OCI-LY3 (cell line): ENCODE results near the gene BRK1.
"Not testable (repeated sequence)": the region's sequence is repeated elsewhere in the genome, so short reads cannot be mapped to it uniquely, and the experiment has no call there.

ENCODE experiments used
- H2AFZ ChIP-seq: fragments of 200-600, 300-600 bp; shearing (Covaris generic); 2 replicates; pipeline ENCODE4 v1.6.0; 2014; ENCODE audit warnings: antibody characterized with exemption, low read depth, low read length
- H3K27ac ChIP-seq: fragments of 200-600, 300-600 bp; sonication (generic); 2 replicates; pipeline ENCODE4 v1.5.1; 2014; ENCODE audit warnings: mild to moderate bottlenecking, low read length, moderate library complexity, mixed read lengths
- H3K27me3 ChIP-seq: fragments of 200-600, 300-600 bp; sonication (generic); 2 replicates; pipeline ENCODE4 v1.6.1; 2014; ENCODE audit warnings: low read depth, low read length, mixed read lengths
- H3K36me3 ChIP-seq: fragments of 200-600, 300-600 bp; sonication (generic); replicated peaks from 2 replicates; pipeline ENCODE3; 2014; ENCODE audit warnings: low read depth, low read length, mixed read lengths
- H3K4me1 ChIP-seq: fragments of 300-600, 200-600 bp; sonication (generic); 2 replicates; pipeline ENCODE4 v1.6.1; 2014; ENCODE audit warnings: low read length, mixed read lengths
- H3K4me2 ChIP-seq: fragments of 200-600, 300-600 bp; sonication (generic); 2 replicates; pipeline ENCODE4 v1.6.1; 2014; ENCODE audit warnings: low read length, mixed read lengths
- H3K4me3 ChIP-seq: fragments of 300-600, 200-600 bp; sonication (generic); 2 replicates; pipeline ENCODE4 v1.5.1; 2014; ENCODE audit warnings: antibody characterized with exemption, mild to moderate bottlenecking, low read length, moderate library complexity
- H3K79me2 ChIP-seq: fragments of 300-600, 200-600 bp; shearing (Covaris generic); 2 replicates; pipeline ENCODE4 v1.6.1; 2014; ENCODE audit warnings: mild to moderate bottlenecking, low read length, mixed read lengths
- H3K9ac ChIP-seq: fragments of 300-600, 200-600 bp; shearing (Covaris generic); 2 replicates; pipeline ENCODE4 v1.6.0; 2014; ENCODE audit warnings: mild to moderate bottlenecking, low read length, moderate library complexity
- H3K9me3 ChIP-seq: fragments of 200-600, 300-600 bp; shearing (Covaris generic); 2 replicates; pipeline ENCODE4 v1.6.1; 2014; ENCODE audit warnings: low read length, mixed read lengths; ENCODE audit not compliant: insufficient read depth
- H4K20me1 ChIP-seq: fragments of 200-600, 300-600 bp; sonication (generic); 2 replicates; pipeline ENCODE4 v1.6.1; 2016; ENCODE audit warnings: low read length, mixed read lengths; ENCODE audit not compliant: insufficient read depth
- EZH2phosphoT487 ChIP-seq: fragments of 200-600 bp; shearing (Covaris generic); IDR thresholded peaks from 2 replicates; pipeline ENCODE4 v1.6.1; 2018; ENCODE audit warnings: antibody characterized with exemption, mixed run types, low read depth
- TF ChIP-seq, protein P1 (sequence below): fragments of 200-600, 300-600 bp; sonication (generic); IDR thresholded peaks from 2 replicates; pipeline ENCODE4 v1.5.1; 2014; ENCODE audit warnings: antibody characterized with exemption, low read length, low read depth

BRK1 gene

DNA sequence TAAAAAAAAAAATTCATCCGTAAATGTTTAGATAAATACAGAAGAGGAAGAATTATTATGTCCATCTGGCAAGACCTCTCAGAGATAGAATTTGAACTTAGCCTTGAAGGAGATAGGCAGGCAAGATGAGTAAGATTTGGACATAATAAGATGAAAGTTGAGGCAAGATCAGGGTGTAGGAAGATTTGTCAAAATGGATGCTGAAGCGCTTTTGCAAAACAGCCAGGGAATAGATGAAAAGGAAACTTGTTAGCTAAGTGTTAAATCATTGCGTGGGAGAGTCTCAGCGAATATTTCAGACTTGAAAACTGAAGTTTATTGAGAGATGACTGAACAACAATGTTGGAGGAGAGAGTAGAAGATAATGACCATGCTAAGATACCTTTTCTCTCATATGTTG, 7.2 kb downstream of the BRK1 start:
- H3K27me3 ChIP-seq: no peaks in the 10 kb centered on the region
- H2AFZ ChIP-seq: no peak overlapping the region
- no peak overlapping the region for H3K4me2 ChIP-seq
- no peaks in the 10 kb centered on the region for H3K4me1 ChIP-seq
- H3K9ac ChIP-seq: no peak overlapping the region
- H3K79me2 ChIP-seq: peaks cover 74% of the 10 kb centered on the region
- H3K27ac ChIP-seq: no peak overlapping the region
- H3K4me3 ChIP-seq: no peak overlapping the region
- TF ChIP-seq, protein P1, sequence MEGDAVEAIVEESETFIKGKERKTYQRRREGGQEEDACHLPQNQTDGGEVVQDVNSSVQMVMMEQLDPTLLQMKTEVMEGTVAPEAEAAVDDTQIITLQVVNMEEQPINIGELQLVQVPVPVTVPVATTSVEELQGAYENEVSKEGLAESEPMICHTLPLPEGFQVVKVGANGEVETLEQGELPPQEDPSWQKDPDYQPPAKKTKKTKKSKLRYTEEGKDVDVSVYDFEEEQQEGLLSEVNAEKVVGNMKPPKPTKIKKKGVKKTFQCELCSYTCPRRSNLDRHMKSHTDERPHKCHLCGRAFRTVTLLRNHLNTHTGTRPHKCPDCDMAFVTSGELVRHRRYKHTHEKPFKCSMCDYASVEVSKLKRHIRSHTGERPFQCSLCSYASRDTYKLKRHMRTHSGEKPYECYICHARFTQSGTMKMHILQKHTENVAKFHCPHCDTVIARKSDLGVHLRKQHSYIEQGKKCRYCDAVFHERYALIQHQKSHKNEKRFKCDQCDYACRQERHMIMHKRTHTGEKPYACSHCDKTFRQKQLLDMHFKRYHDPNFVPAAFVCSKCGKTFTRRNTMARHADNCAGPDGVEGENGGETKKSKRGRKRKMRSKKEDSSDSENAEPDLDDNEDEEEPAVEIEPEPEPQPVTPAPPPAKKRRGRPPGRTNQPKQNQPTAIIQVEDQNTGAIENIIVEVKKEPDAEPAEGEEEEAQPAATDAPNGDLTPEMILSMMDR: no peak
- TF ChIP-seq EZH2phosphoT487: no peak
- peaks cover 20% of the 10 kb centered on the region for H4K20me1 ChIP-seq
- H3K9me3 ChIP-seq: no peaks in the 10 kb centered on the region
- peaks cover 40% of the 10 kb centered on the region for H3K36me3 ChIP-seq

- H3K4me2 ChIP-seq, H3K27ac ChIP-seq, H3K4me3 ChIP-seq, H3K36me3 ChIP-seq, H4K20me1 ChIP-seq, H3K4me1 ChIP-seq, H3K79me2 ChIP-seq, H3K9me3 ChIP-seq, H2AFZ ChIP-seq, H3K9ac ChIP-seq, H3K27me3 ChIP-seq: not testable (repeated sequence)
These were observed 20.4 kb downstream of the BRK1 start for GRCh38 chr3:10135872-10136271.

DNA sequence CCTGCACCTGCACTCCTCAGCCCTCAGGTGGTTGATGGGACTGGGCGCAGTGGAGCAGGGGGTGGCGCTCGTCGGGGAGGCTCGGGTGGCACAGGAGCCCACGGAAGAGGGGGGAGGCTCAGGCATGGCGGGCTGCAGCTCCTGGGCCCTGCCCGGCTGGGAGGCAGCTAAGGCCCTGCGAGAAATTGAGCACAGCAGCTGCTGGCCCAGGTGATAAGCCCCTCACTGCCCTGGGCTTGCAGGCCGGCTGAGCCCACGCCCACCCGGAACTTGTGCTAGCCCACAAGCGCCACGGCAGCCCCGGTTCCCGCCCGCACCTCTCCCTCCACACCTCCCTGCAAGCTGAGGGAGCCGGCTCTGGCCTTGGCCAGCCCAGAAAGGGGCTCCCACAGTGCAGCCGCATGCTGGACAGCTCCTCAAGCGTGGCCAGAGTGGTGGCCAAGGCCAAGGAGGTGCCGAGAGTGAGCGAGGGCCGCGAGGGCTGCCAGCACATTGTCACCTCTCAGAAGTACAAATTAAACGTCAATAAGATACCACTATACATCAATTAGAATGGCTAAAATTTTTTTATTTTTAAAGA, 21.0 kb downstream of the BRK1 start:
- TF ChIP-seq EZH2phosphoT487: no peak

DNA sequence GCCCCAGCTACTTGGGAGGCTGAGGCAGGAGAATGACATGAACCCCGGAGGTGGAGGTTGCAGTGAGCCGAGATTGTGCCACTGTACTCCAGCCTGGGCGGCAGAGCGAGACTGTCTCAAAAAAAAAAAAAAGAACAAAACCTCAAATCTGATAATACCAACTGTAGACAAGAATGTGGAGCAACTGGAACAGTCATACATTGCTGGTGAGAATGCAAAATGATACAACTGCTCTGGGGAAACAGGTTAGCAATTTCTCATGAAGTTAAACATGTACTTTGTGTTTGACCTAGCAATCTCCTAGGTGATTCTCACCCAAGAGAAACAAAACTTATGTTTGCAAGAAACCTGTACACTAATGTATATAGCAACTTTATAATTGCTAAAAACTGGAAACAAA, 21.7 kb downstream of the BRK1 start:
- Histone ChIP-seq H3K9me3 (no peaks in the 10 kb centered on the region), H3K27ac (no peak overlapping the region), H3K4me2 (no peak overlapping the region)

More for the DNA sequence above, 21.0 kb downstream of the BRK1 start:
- Histone ChIP-seq H4K20me1 (no peaks in the 10 kb centered on the region), H3K4me1 (peaks cover 4% of the 10 kb centered on the region; the same call in 1 of the 2 replicates), H3K36me3 (no peaks in the 10 kb centered on the region), H2AFZ (no peak overlapping the region), H3K9me3 (no peaks in the 10 kb centered on the region), H3K79me2 (no peaks in the 10 kb centered on the region; the same call in 1 of the 2 replicates), H3K4me2 (no peak overlapping the region), H3K27me3 (no peaks in the 10 kb centered on the region), H3K9ac (no peak overlapping the region), H3K27ac (no peak overlapping the region), H3K4me3 (no peak overlapping the region)

DNA sequence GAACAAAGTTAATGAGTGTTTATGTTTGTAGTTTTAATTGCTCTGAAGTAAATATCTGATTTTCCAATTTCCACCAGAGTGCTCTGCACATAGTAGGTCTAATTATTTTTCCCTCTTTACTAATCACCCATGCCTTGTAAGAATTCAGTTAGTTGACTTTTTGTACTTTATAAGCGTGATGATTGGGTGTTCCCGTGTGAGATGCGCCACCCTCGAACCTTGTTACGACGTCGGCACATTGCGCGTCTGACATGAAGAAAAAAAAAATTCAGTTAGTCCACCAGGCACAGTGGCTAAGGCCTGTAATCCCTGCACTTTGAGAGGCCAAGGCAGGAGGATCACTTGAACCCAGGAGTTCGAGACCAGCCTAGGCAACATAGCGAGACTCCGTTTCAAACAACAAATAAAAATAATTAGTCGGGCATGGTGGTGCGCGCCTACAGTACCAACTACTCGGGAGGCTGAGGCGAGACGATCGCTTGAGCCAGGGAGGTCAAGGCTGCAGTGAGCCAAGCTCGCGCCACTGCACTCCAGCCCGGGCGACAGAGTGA, 25.6 kb downstream of the BRK1 start:
- Histone ChIP-seq H3K4me2 (peak overlapping the region; percentile 57), H3K4me3 (peak overlapping the region; percentile 80), H3K27me3 (no peaks in the 10 kb centered on the region), H4K20me1 (peaks cover 23% of the 10 kb centered on the region), H3K9me3 (no peaks in the 10 kb centered on the region), H3K27ac (no peak overlapping the region), H2AFZ (peak overlapping the region; percentile 78), H3K36me3 (peaks cover 19% of the 10 kb centered on the region), H3K4me1 (peaks cover 18% of the 10 kb centered on the region), H3K79me2 (peaks cover 45% of the 10 kb centered on the region), H3K9ac (peak overlapping the region; percentile 37; the same call in 1 of the 2 replicates)
- TF ChIP-seq, protein P1: no peak
- no peak for TF ChIP-seq EZH2phosphoT487

More for the DNA sequence above, 21.7 kb downstream of the BRK1 start:
- H2AFZ ChIP-seq: no peak overlapping the region
- H3K27me3 ChIP-seq: no peaks in the 10 kb centered on the region
- peaks cover 4% of the 10 kb centered on the region; the same call in 1 of the 2 replicates for H3K4me1 ChIP-seq
- no peaks in the 10 kb centered on the region for H4K20me1 ChIP-seq
- H3K4me3 ChIP-seq: no peak overlapping the region
- TF ChIP-seq, protein P1: no peak
- TF ChIP-seq EZH2phosphoT487: no peak
- no peak overlapping the region for H3K9ac ChIP-seq
- H3K79me2 ChIP-seq: peaks cover 6% of the 10 kb centered on the region
- no peaks in the 10 kb centered on the region for H3K36me3 ChIP-seq
